CD14-positive monocyte (primary cell): Measurements from ENCODE around the gene DUS1L. TPM values are rescaled to one million over a fixed set of nuclear protein-coding genes. Genes with fewer than 3 reads are reported as not detected.

Source experiments
- DNase-seq, 3 donors: peaks; one replicate each; pipeline ENCODE4 v3.0.0-alpha.2; 2011 to 2022
- H2AFZ ChIP-seq: 2 replicates; pipeline ENCODE4 v1.6.0; 2012; ENCODE audit warnings: mild to moderate bottlenecking, low read depth, low read length, inconsistent platforms; ENCODE audit not compliant: insufficient read depth, poor library complexity, severe bottlenecking
- H3K27ac ChIP-seq, 2 donors: 1 replicate in 1 of 2; 2 replicates in 1 of 2; pipeline ENCODE4 v1.5.1; 2012 to 2013; ENCODE audit warnings: low read length in 2 of 2, control low read depth in 1 of 2, inconsistent platforms in 1 of 2, low read depth in 1 of 2, mild to moderate bottlenecking in 1 of 2
- H3K27me3 ChIP-seq, 2 donors: one replicate each; pipeline versions ENCODE4 v1.6.0 to v1.6.1; 2011 to 2013; ENCODE audit warnings: low read length in 2 of 2; ENCODE audit not compliant: control insufficient read depth in 2 of 2, insufficient read depth in 2 of 2
- H3K36me3 ChIP-seq, 2 donors: replicated peaks in 1 of 2; 1 replicate in 1 of 2; 2 replicates in 1 of 2; pipeline versions ENCODE4 v1.5.1 to v1.6.1; 2012 to 2013; ENCODE audit warnings: low read length in 2 of 2, control low read depth in 1 of 2, inconsistent platforms in 1 of 2, mild to moderate bottlenecking in 1 of 2; ENCODE audit not compliant: insufficient read depth in 2 of 2, control insufficient read depth in 1 of 2
- H3K4me1 ChIP-seq, 2 donors: 1 replicate in 1 of 2; 2 replicates in 1 of 2; pipeline versions ENCODE4 v1.5.1 to v1.6.1; 2012 to 2013; ENCODE audit warnings: low read length in 2 of 2, control low read depth in 1 of 2, inconsistent platforms in 1 of 2, mild to moderate bottlenecking in 1 of 2, moderate library complexity in 1 of 2; ENCODE audit not compliant: insufficient read depth in 2 of 2, control insufficient read depth in 1 of 2
- H3K4me2 ChIP-seq: replicated peaks from 2 replicates; pipeline ENCODE3; 2012; ENCODE audit warnings: low read length, moderate library complexity, mild to moderate bottlenecking; ENCODE audit not compliant: poor library complexity, severe bottlenecking; ENCODE audit errors: extremely low read depth
- H3K4me3 ChIP-seq, 3 experiments: fragments of 200-600 bp in 1 of 3; sonication (generic) in 1 of 3; replicated peaks in 1 of 3; 1 replicate in 2 of 3; 2 replicates in 1 of 3; pipeline ENCODE4 v1.5.1; 2011 to 2013; ENCODE audit warnings: low read length in 3 of 3, mild to moderate bottlenecking in 3 of 3, control low read depth in 2 of 3, low read depth in 2 of 3, inconsistent platforms in 1 of 3, moderate library complexity in 1 of 3
- H3K79me2 ChIP-seq: 2 replicates; pipeline ENCODE4 v1.6.0; 2012; ENCODE audit warnings: mild to moderate bottlenecking, control low read depth, inconsistent platforms, low read length, moderate library complexity; ENCODE audit not compliant: insufficient read depth
- H3K9ac ChIP-seq: 2 replicates; pipeline ENCODE4 v1.6.0; 2017; ENCODE audit warnings: low read length, mild to moderate bottlenecking; ENCODE audit not compliant: insufficient read depth, poor library complexity, severe bottlenecking
- H3K9me3 ChIP-seq, 2 donors: replicated peaks in 1 of 2; 1 replicate in 1 of 2; 2 replicates in 1 of 2; pipeline versions ENCODE4 v1.5.1 to v1.6.1; 2012 to 2013; ENCODE audit warnings: low read length in 2 of 2, control low read depth in 1 of 2; ENCODE audit not compliant: control insufficient read depth in 1 of 2, insufficient read depth in 1 of 2
- H4K20me1 ChIP-seq: 2 replicates; pipeline ENCODE4 v1.6.0; 2012; ENCODE audit warnings: mild to moderate bottlenecking, low read length, control low read depth, moderate library complexity; ENCODE audit not compliant: insufficient read depth
- H3K27ac Mint-ChIP-seq, 7 donors: one replicate each; pipeline ENCODE4 v1.8.0; 2020; ENCODE audit warnings: mild to moderate bottlenecking in 7 of 7, mixed read lengths in 7 of 7, moderate library complexity in 6 of 7, inconsistent platforms in 2 of 7
- H3K27me3 Mint-ChIP-seq, 3 donors: one replicate each; pipeline ENCODE4 v1.8.0; 2021 to 2022; ENCODE audit warnings: low read depth in 3 of 3, mild to moderate bottlenecking in 3 of 3, mixed read lengths in 3 of 3, moderate library complexity in 3 of 3, inconsistent platforms in 1 of 3
- H3K36me3 Mint-ChIP-seq, 2 donors: one replicate each; pipeline ENCODE4 v1.8.0; 2020; ENCODE audit warnings: mixed read lengths in 2 of 2, inconsistent platforms in 1 of 2, mild to moderate bottlenecking in 1 of 2
- H3K4me1 Mint-ChIP-seq: one replicate; pipeline ENCODE4 v1.8.0; 2020; ENCODE audit warnings: mild to moderate bottlenecking, mixed read lengths
- H3K4me3 Mint-ChIP-seq, 2 donors: one replicate each; pipeline ENCODE4 v1.8.0; 2020; ENCODE audit warnings: mild to moderate bottlenecking in 2 of 2, mixed read lengths in 2 of 2, moderate library complexity in 1 of 2
- H3K9me3 Mint-ChIP-seq, 7 donors: one replicate each; pipeline ENCODE4 v1.8.0; 2020 to 2022; ENCODE audit warnings: mixed read lengths in 7 of 7, mild to moderate bottlenecking in 6 of 7, moderate library complexity in 6 of 7, inconsistent platforms in 2 of 7
- WGBS: methylation state at CpG from one replicate; pipeline ENCODE4 v1.1.5; 2013; ENCODE audit warnings: missing lambda C conversion rate; ENCODE audit not compliant: insufficient coverage; 5-methylcytosine and 5-hydroxymethylcytosine counted together
- intact Hi-C, 2 donors: fragments of 100-400 bp; cut with micrococcal nuclease; formaldehyde crosslinking; loops; one replicate each; pipeline versions ENCODE4 v1.15.0 to v1.15.1; 2023
- polyA plus RNA-seq, 3 donors: library from polyadenylated mRNA; depleted of rRNA in 1 of 3; unstranded in 2 of 3; stranded (reverse) in 1 of 3; fragments of 300-500 nt in 2 of 3; fragments of >200 nt in 1 of 3; fragmentation: Illumina TruSeq in 2 of 3; gene quantifications; 1 replicate in 2 of 3; 2 replicates in 1 of 3; pipeline ENCODE4 v1.2.3, GENCODE V29; 2012 to 2021
- TF ChIP-seq, protein P1 (sequence below): fragments of 200-600 bp; IDR thresholded peaks from one replicate; pipeline ENCODE4 v1.8.0; 2022; ENCODE audit warnings: antibody characterized with exemption, mild to moderate bottlenecking

DUS1L gene
- polyA plus RNA-seq, 3 donors, result 23.9 to 175 (median 47.6) TPM

GRCh38 chr17:82084373-82085030 is 18.9 kb upstream of the DUS1L start:
- Mint-ChIP-seq H3K36me3 (peaks cover 35 to 87% of the 10 kb centered on the region in 2 donors), H3K27me3 (peaks cover 0 to 2% (median 0%) of the 10 kb centered on the region in 3 donors), H3K4me1 (no peaks in the 10 kb centered on the region), H3K4me3 (no peak overlapping the region), H3K27ac (no peak overlapping the region), H3K9me3 (no peaks in the 10 kb centered on the region)
- no peak for DNase-seq
- H4K20me1 ChIP-seq, result no peaks in the 10 kb centered on the region
- H3K27me3 ChIP-seq, result no peaks in the 10 kb centered on the region
- peaks cover 81 to 94% of the 10 kb centered on the region in 2 donors for H3K36me3 ChIP-seq
- no peak overlapping the region for H2AFZ ChIP-seq
- H3K9ac ChIP-seq, result no peak overlapping the region
- TF ChIP-seq, protein P1, sequence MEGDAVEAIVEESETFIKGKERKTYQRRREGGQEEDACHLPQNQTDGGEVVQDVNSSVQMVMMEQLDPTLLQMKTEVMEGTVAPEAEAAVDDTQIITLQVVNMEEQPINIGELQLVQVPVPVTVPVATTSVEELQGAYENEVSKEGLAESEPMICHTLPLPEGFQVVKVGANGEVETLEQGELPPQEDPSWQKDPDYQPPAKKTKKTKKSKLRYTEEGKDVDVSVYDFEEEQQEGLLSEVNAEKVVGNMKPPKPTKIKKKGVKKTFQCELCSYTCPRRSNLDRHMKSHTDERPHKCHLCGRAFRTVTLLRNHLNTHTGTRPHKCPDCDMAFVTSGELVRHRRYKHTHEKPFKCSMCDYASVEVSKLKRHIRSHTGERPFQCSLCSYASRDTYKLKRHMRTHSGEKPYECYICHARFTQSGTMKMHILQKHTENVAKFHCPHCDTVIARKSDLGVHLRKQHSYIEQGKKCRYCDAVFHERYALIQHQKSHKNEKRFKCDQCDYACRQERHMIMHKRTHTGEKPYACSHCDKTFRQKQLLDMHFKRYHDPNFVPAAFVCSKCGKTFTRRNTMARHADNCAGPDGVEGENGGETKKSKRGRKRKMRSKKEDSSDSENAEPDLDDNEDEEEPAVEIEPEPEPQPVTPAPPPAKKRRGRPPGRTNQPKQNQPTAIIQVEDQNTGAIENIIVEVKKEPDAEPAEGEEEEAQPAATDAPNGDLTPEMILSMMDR, result no peak
- H3K79me2 ChIP-seq, result no peaks in the 10 kb centered on the region
- no peaks in the 10 kb centered on the region for H3K4me1 ChIP-seq
- H3K27ac ChIP-seq, result no peak overlapping the region
- H3K4me3 ChIP-seq, result no peak overlapping the region
- H3K4me2 ChIP-seq, result no peak overlapping the region
- no peaks in the 10 kb centered on the region for H3K9me3 ChIP-seq
- intact Hi-C loops, result no loop called here
- 96% methylated on average over 25 of the region's 31 CpGs for whole genome bisulfite sequencing

DNA sequence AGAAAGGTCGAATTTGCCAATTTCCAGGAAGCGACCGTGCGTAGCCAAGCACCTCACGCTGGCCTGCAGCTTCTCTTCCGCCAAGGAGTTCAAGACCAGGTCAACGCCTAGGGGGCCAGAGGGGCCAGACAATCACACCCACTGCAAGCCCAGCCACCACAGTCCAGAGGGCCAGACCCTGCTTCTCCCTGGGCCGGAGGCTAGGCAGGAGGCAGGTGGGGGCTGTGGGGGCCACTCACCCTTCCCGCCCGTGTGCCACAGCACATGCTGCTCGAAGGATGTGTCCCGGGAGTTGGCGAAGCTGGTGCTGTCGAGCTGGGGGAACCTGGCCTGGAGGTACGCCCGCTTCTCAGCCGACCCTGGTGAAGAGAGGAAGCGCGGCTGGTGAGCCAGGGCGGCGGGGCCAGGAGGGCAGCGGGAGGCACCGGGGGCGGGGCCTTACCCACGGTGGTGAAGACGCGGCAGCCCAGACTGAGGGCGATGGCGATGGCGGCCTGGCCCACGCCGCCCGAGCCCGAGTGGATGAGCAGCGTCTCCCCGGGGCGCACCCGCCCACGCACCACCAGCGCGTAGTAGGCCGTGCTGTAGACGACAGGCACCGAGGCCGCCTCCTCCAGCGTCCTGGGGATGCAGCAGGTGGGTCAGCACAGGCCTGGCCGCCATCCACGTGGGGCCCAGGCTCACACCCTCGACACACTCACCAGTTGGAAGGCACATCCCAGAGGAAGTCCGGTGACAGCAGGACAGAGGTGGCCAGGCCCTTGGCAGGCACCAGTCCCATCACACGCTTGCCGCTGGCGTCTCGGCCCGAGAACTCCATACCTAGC is 18.1 kb upstream of the DUS1L start:
- no peak overlapping the region for H3K27ac ChIP-seq
- H3K9me3 ChIP-seq, result no peaks in the 10 kb centered on the region
- TF ChIP-seq, protein P1, result no peak
- WGBS, result 94% methylated on average over 53 of the region's 55 CpGs
- intact Hi-C loops, result no loop called here
- H3K4me1 ChIP-seq, result no peaks in the 10 kb centered on the region
- Mint-ChIP-seq H3K4me1 (no peaks in the 10 kb centered on the region), H3K9me3 (no peaks in the 10 kb centered on the region), H3K27ac (no peak overlapping the region), H3K36me3 (peaks cover 40 to 86% of the 10 kb centered on the region in 2 donors), H3K4me3 (no peak overlapping the region), H3K27me3 (peaks cover 0 to 3% (median 0%) of the 10 kb centered on the region in 3 donors)
- no peaks in the 10 kb centered on the region for H3K79me2 ChIP-seq
- no peaks in the 10 kb centered on the region for H4K20me1 ChIP-seq
- H2AFZ ChIP-seq, result no peak overlapping the region
- no peak for DNase-seq
- H3K4me3 ChIP-seq, result no peak overlapping the region
- H3K27me3 ChIP-seq, result no peaks in the 10 kb centered on the region
- peaks cover 78 to 91% of the 10 kb centered on the region in 2 donors for H3K36me3 ChIP-seq
- no peak overlapping the region for H3K4me2 ChIP-seq
- no peak overlapping the region for H3K9ac ChIP-seq
